A673 (cell line): Measurements from ENCODE around the gene OPN1MW3. TPM values are rescaled to one million over a fixed set of nuclear protein-coding genes. Genes with fewer than 3 reads are reported as not detected.

ENCODE experiments used
- BruUV-seq: library from RNA; stranded (reverse); fragments of 400-500 nt; replicated peaks from 2 replicates; lab custom pipeline; 2021; lab: Mats Ljungman, UMichigan
- CTCF ChIA-PET: fragments of 300-600 bp; sonication (Branson Sonifier 250); formaldehyde crosslinking; loops from one replicate; lab custom pipeline; 2022; ENCODE audit warnings: antibody characterized with exemption; lab: Charles Lee
- POLR2A ChIA-PET: fragments of 300-600 bp; sonication (Branson Sonifier 250); formaldehyde crosslinking; loops from one replicate; lab custom pipeline; 2022; ENCODE audit warnings: antibody characterized with exemption; ENCODE audit not compliant: low non-redundant PET; lab: Charles Lee
- DNase-seq: peaks from one replicate; pipeline ENCODE4 v3.0.0-alpha.2; 2015; ENCODE audit warnings: low spot score
- H3K27ac ChIP-seq: fragments of 200-600 bp; sonication (generic); 2 replicates; pipeline ENCODE4 v1.5.1; 2016; ENCODE audit warnings: mixed run types, low read depth, mild to moderate bottlenecking, mixed read lengths, antibody characterized with exemption, low read length; ENCODE audit not compliant: poor library complexity, severe bottlenecking
- H3K27me3 ChIP-seq: fragments of 200-600 bp; sonication (generic); replicated peaks from 2 replicates; pipeline ENCODE4 v1.6.1; 2017; ENCODE audit warnings: mixed run types, low read depth, mild to moderate bottlenecking, mixed read lengths, antibody characterized with exemption, low read length; ENCODE audit not compliant: insufficient read depth, poor library complexity
- H3K36me3 ChIP-seq: fragments of 200-600 bp; sonication (generic); 2 replicates; pipeline ENCODE4 v1.6.1; 2016; ENCODE audit warnings: mixed run types, mild to moderate bottlenecking, mixed read lengths, antibody characterized with exemption, low read length; ENCODE audit not compliant: insufficient read depth, poor library complexity, severe bottlenecking
- H3K4me1 ChIP-seq: fragments of 200-600 bp; sonication (generic); 2 replicates; pipeline ENCODE4 v1.6.1; 2017; ENCODE audit warnings: mixed run types, mild to moderate bottlenecking, mixed read lengths, antibody characterized with exemption, low read length; ENCODE audit not compliant: insufficient read depth, poor library complexity, severe bottlenecking
- H3K4me3 ChIP-seq: fragments of 200-600 bp; sonication (generic); 2 replicates; pipeline ENCODE4 v1.5.1; 2016; ENCODE audit warnings: low read depth, mixed run types, mild to moderate bottlenecking, mixed read lengths, low read length; ENCODE audit not compliant: poor library complexity, severe bottlenecking
- H3K9me3 ChIP-seq: fragments of 200-600 bp; sonication (generic); 2 replicates; pipeline ENCODE4 v1.6.1; 2016; ENCODE audit warnings: mixed run types, low read depth, mild to moderate bottlenecking, mixed read lengths, antibody characterized with exemption, low read length; ENCODE audit not compliant: poor library complexity, severe bottlenecking
- EZH2 ChIP-seq: fragments of 200-600 bp; sonication (generic); IDR thresholded peaks from 2 replicates; pipeline ENCODE4 v1.6.1; 2017; ENCODE audit warnings: borderline replicate concordance, low read depth, mild to moderate bottlenecking, mixed read lengths, antibody characterized with exemption, low read length; ENCODE audit not compliant: poor library complexity, severe bottlenecking
- intact Hi-C: fragments of 100-400 bp; cut with micrococcal nuclease; formaldehyde crosslinking; loops from one replicate; pipeline ENCODE4 v1.10.0; 2022; ENCODE audit not compliant: unreplicated experiment
- total RNA-seq: library from RNA; stranded (reverse); gene quantifications from 2 replicates; pipeline ENCODE4 v1.2.3, GENCODE V29; 2021
- TF ChIP-seq, protein P1 (sequence below): fragments of 300-800, 200-600 bp; sonication (generic); conservative IDR thresholded peaks from 2 replicates; pipeline ENCODE4 v1.5.1; 2017; ENCODE audit warnings: low read depth, mild to moderate bottlenecking, antibody characterized with exemption, low read length, moderate library complexity, mixed read lengths

Gene OPN1MW3
- total RNA-seq, 1 experiment from 2014 or later, result not detected

DNA sequence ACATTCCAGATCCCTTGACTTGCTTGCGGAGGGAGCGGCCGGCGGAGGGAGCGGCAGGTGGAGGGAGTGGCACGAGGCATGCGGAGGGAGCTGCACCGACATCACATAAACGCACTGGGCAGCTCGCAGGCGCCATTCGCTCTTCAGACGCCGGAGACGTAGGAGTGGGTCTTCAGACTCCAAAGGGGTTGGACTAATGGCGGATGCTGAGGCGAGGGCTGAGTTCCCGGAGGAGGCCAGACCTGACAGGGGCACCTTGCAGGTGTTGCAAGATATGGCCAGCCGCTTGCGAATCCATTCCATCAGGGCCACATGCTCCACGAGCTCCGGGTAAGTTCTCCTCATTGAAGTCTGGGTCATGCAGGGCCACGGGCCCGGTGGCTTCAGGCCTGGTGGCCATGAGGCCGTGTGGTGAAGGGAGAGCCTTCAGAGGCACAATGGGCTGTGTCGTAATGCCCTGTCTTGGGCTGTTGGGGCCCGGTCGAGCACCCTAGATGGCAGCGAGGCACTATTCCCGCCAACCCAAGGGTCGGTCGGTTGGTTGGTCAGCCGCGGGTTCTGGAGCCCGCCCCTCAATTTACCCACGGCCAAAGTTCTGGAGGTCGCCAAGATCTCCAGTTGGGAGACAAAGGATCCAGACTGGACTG is 38.4 kb downstream of the OPN1MW3 start, which contains the start of gene TKTL1:
Gene TKTL1, plus strand, starts transcription at position 132 of the 647 bp plus-strand sequence. Its CDS starts 65 bp downstream, at position 197.
- H3K9me3 ChIP-seq, result no peaks in the 10 kb centered on the region
- intact Hi-C loops, result no loop called here
- H3K27ac ChIP-seq, result no peak within 1 kb of the TSS
- TF ChIP-seq, protein P1, sequence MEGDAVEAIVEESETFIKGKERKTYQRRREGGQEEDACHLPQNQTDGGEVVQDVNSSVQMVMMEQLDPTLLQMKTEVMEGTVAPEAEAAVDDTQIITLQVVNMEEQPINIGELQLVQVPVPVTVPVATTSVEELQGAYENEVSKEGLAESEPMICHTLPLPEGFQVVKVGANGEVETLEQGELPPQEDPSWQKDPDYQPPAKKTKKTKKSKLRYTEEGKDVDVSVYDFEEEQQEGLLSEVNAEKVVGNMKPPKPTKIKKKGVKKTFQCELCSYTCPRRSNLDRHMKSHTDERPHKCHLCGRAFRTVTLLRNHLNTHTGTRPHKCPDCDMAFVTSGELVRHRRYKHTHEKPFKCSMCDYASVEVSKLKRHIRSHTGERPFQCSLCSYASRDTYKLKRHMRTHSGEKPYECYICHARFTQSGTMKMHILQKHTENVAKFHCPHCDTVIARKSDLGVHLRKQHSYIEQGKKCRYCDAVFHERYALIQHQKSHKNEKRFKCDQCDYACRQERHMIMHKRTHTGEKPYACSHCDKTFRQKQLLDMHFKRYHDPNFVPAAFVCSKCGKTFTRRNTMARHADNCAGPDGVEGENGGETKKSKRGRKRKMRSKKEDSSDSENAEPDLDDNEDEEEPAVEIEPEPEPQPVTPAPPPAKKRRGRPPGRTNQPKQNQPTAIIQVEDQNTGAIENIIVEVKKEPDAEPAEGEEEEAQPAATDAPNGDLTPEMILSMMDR, result no peak
- no peak for TF ChIP-seq EZH2
- H3K36me3 ChIP-seq, result no peaks in the 10 kb centered on the region
- H3K4me1 ChIP-seq, result no peaks in the 10 kb centered on the region
- no TSS peak for BruUV-seq
- ChIA-PET POLR2A (no interaction called here), CTCF (no interaction called here)
- no peaks in the 10 kb centered on the region for H3K27me3 ChIP-seq
- DNase-seq, result no peak
- H3K4me3 ChIP-seq, result no peak within 1 kb of the TSS

DNA sequence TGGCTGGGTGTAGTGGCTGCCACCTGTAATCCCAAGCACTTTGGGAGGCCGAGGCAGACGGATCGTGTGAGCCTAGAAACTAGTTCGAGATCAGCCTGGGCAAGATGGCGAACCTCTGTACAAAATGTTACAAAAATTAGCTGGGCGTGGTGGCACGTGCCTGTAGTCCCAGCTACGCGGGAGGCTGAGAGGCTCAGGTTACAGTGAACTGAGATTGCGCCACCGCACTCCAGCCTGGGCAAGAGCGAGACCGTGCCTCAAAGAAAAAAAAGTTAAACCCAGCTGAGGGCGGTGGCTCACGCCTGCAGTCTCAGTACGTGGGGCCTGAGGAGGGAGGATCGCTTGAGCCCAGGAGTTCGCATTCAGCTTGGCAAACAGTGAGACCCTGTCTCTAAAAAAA is 39.3 kb downstream of the OPN1MW3 start:
- TF ChIP-seq, protein P1, result no peak
- TF ChIP-seq EZH2, result no peak
- H3K4me1 ChIP-seq, result no peaks in the 10 kb centered on the region
- no peak for DNase-seq
- H3K9me3 ChIP-seq, result no peaks in the 10 kb centered on the region
- no peak overlapping the region for H3K4me3 ChIP-seq
- ChIA-PET CTCF (no interaction called here), POLR2A (no interaction called here)
- intact Hi-C loops, result no loop called here
- no peaks in the 10 kb centered on the region for H3K36me3 ChIP-seq
- no TSS peak for BruUV-seq
- no peak overlapping the region for H3K27ac ChIP-seq
- H3K27me3 ChIP-seq, result no peaks in the 10 kb centered on the region

DNA sequence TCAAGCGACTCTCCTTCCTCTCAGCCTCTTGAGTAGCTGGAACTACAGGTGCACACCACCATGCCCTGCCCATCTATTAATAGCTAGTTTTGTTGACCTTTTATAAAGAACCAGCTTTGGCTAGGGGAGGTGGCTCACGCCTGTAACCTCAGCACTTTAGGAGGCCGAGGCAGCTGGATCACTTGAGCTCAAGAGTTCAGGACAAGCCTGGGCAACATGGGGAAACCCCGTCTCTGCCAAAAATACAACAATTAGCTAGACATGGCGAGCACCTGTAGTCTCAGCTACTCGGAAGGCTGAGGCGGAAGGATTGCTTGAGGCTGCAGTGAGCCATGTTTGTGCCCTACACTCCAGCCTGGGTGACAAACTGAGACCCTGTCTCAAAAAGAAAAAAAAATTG is 40.9 kb downstream of the OPN1MW3 start:
- intact Hi-C loops, result no loop called here

More for the DNA sequence above, 40.9 kb downstream of the OPN1MW3 start:
- Histone ChIP-seq H3K4me3 (no peak overlapping the region), H3K9me3 (no peaks in the 10 kb centered on the region), H3K4me1 (no peaks in the 10 kb centered on the region), H3K27me3 (no peaks in the 10 kb centered on the region), H3K36me3 (no peaks in the 10 kb centered on the region), H3K27ac (no peak overlapping the region)
- POLR2A ChIA-PET, result no interaction called here
- CTCF ChIA-PET, result no interaction called here
- BruUV-seq, result no TSS peak
- no peak for DNase-seq
- TF ChIP-seq, protein P1, result no peak
- TF ChIP-seq EZH2, result no peak
